K562 (cell line): ENCODE data around the gene PIP5K1B. TPM values are rescaled to one million over a fixed set of nuclear protein-coding genes. Genes with fewer than 3 reads are reported as not detected.

Experiments
- ATAC-seq: fragments of 200-7000 bp; cut with Tn5 transposase; 3 replicates; pipeline ENCODE4 v1.9.1; 2020; ENCODE audit warnings: moderate library complexity
- BruUV-seq: library from RNA; stranded (reverse); fragments of 400-500 nt; replicated peaks from 2 replicates; lab custom pipeline; 2021; lab: Mats Ljungman, UMichigan
- CTCF ChIA-PET: fragments of 300-600 bp; formaldehyde crosslinking; extraction: SDS; loops from one replicate; lab custom pipeline; 2021; ENCODE audit warnings: low intra/inter-chr PET ratio; lab: Yijun Ruan, JAX
- POLR2A ChIA-PET: fragments of 300-600, 350-650 bp; sonication (Branson Sonifier 250); formaldehyde crosslinking; extraction: SDS; loops from one replicate; lab custom pipeline; 2021; ENCODE audit warnings: antibody characterized with exemption, inconsistent platforms; lab: Yijun Ruan, JAX
- DNase-seq, 4 experiments: peaks; one replicate each; pipeline versions ENCODE4 v3.0.0 to v3.0.0-alpha.2; 2011 to 2018; ENCODE audit warnings: low spot score in 3 of 4, mixed read lengths in 3 of 4; ENCODE audit errors: extremely low read depth in 1 of 4
- FAIRE-seq: peaks from 2 replicates; lab custom pipeline; 2011; peaks lifted over from hg19 to GRCh38; lab: Jason Lieb, UNC
- H2AFZ ChIP-seq: 2 replicates; pipeline ENCODE4 v1.6.0; 2011; ENCODE audit warnings: low read depth, low read length, control low read depth, inconsistent platforms
- H3K27ac ChIP-seq: fragments of 200-600 bp; 3 replicates; pipeline ENCODE4 v1.8.0; 2011; ENCODE audit warnings: low read depth, mild to moderate bottlenecking, control low read depth, inconsistent platforms, low read length, moderate library complexity, mixed read lengths; ENCODE audit errors: extremely low read depth
- H3K27me3 ChIP-seq, 2 experiments: fragments of 300-600 bp in 1 of 2; 2 replicates in 1 of 2; 3 replicates in 1 of 2; pipeline versions ENCODE4 v1.6.0 to v1.8.0; 2011; ENCODE audit warnings: inconsistent platforms in 2 of 2, low read length in 2 of 2, mild to moderate bottlenecking in 1 of 2, mixed read lengths in 1 of 2, moderate library complexity in 1 of 2; ENCODE audit not compliant: control insufficient read depth in 2 of 2, insufficient read depth in 2 of 2
- H3K36me3 ChIP-seq: fragments of 300-600 bp; 3 replicates; pipeline ENCODE4 v1.8.0; 2011; ENCODE audit warnings: mild to moderate bottlenecking, low read length, inconsistent platforms; ENCODE audit not compliant: control insufficient read depth, insufficient read depth
- H3K4me1 ChIP-seq, 2 experiments: fragments of 200-600 bp in 1 of 2; replicated peaks in 1 of 2; 2 replicates in 1 of 2; 3 replicates in 1 of 2; pipeline versions ENCODE4 v1.5.1 to v1.8.0; 2011; ENCODE audit warnings: inconsistent platforms in 2 of 2, low read length in 2 of 2, mild to moderate bottlenecking in 1 of 2, mixed read lengths in 1 of 2, moderate library complexity in 1 of 2; ENCODE audit not compliant: control insufficient read depth in 2 of 2, insufficient read depth in 2 of 2
- H3K4me2 ChIP-seq: 2 replicates; pipeline ENCODE4 v1.6.1; 2011; ENCODE audit warnings: low read length, control low read depth, inconsistent platforms, mixed read lengths; ENCODE audit not compliant: insufficient read depth
- H3K4me3 ChIP-seq: fragments of 200-600 bp; sonication (generic), shearing (Covaris generic); 2 replicates; pipeline ENCODE4 v1.5.1; 2016; ENCODE audit warnings: control low read depth, inconsistent platforms
- H3K79me2 ChIP-seq: fragments of 200-600 bp; 3 replicates; pipeline ENCODE4 v1.8.0; 2011; ENCODE audit warnings: low read length, inconsistent platforms; ENCODE audit not compliant: control insufficient read depth, insufficient read depth
- H3K9ac ChIP-seq, 2 experiments: 2 replicates each; pipeline versions ENCODE4 v1.6.0 to v1.6.1; 2011; ENCODE audit warnings: low read depth in 2 of 2, low read length in 2 of 2, control low read depth in 1 of 2, inconsistent platforms in 1 of 2, mild to moderate bottlenecking in 1 of 2, mixed read lengths in 1 of 2; ENCODE audit not compliant: insufficient read depth in 1 of 2
- H3K9me1 ChIP-seq: one replicate; pipeline ENCODE4 v1.6.0; 2011; ENCODE audit warnings: inconsistent platforms, mild to moderate bottlenecking, low read length, moderate library complexity; ENCODE audit not compliant: control insufficient read depth, insufficient read depth
- H3K9me3 ChIP-seq: replicated peaks from 2 replicates; pipeline ENCODE4 v1.5.1; 2011; ENCODE audit warnings: low read depth, low read length, inconsistent platforms; ENCODE audit not compliant: control insufficient read depth, insufficient read depth
- H4K20me1 ChIP-seq: replicated peaks from 2 replicates; pipeline ENCODE4 v1.6.1; 2011; ENCODE audit warnings: low read length, inconsistent platforms, mixed read lengths; ENCODE audit not compliant: control insufficient read depth, insufficient read depth
- CBFA2T3 ChIP-seq: fragments of 450-650 bp; IDR thresholded peaks from 2 replicates; pipeline ENCODE4 v1.6.1; 2017
- CTCF ChIP-seq, 3 experiments: IDR thresholded peaks in 2 of 3; conservative IDR thresholded peaks in 1 of 3; 2 replicates each; pipeline ENCODE4 v1.5.1; 2011 to 2012; ENCODE audit warnings: low read length in 3 of 3, mild to moderate bottlenecking in 3 of 3, control low read depth in 2 of 3, improper control_type of control experiment in 1 of 3, inconsistent platforms in 1 of 3, low read depth in 1 of 3, mixed read lengths in 1 of 3, moderate library complexity in 1 of 3; ENCODE audit not compliant: insufficient read depth in 2 of 3
- GABPA ChIP-seq: fragments of 200-800 bp; sonication (Bioruptor generic); conservative IDR thresholded peaks from 2 replicates; pipeline ENCODE4 v1.6.1; 2016; ENCODE audit warnings: low read depth, missing genetic modification characterization, missing compliant biosample characterization
- ID3 ChIP-seq, 2 experiments: fragments of 250-450 bp in 1 of 2; fragments of 450-650 bp in 1 of 2; sonication (Bioruptor Pico) in 1 of 2; IDR thresholded peaks; 2 replicates each; pipeline versions ENCODE4 v1.6.1 to v1.8.0; 2016 to 2021; ENCODE audit warnings: mild to moderate bottlenecking in 2 of 2, moderate library complexity in 2 of 2, missing compliant biosample characterization in 1 of 2, missing genetic modification characterization in 1 of 2
- KDM2B ChIP-seq: fragments of 250-450 bp; sonication (Bioruptor Pico); IDR thresholded peaks from 2 replicates; pipeline ENCODE4 v1.8.0; 2021; ENCODE audit warnings: mild to moderate bottlenecking, moderate library complexity
- MEF2A ChIP-seq: IDR thresholded peaks from 2 replicates; pipeline ENCODE4 v1.6.1; 2011; ENCODE audit warnings: low read depth, mild to moderate bottlenecking, low read length, moderate library complexity; ENCODE audit not compliant: control insufficient read depth
- PREB ChIP-seq: sonication (generic); formaldehyde crosslinking; IDR thresholded peaks from 2 replicates; pipeline ENCODE4 v1.8.1; 2023; ENCODE audit warnings: mild to moderate bottlenecking, missing genetic modification reagents
- ZNF407 ChIP-seq: fragments of 450-650 bp; IDR thresholded peaks from 2 replicates; pipeline ENCODE4 v1.6.1; 2016; ENCODE audit warnings: low read depth
- WGBS: fragments of 100-300 bp; shearing (Covaris generic); methylation state at CpG from one replicate; pipeline ENCODE4 v1.1.6; 2016; ENCODE audit warnings: low coverage, mixed read lengths; ENCODE audit not compliant: insufficient coverage; ENCODE audit errors: missing lambda C conversion rate; 5-methylcytosine and 5-hydroxymethylcytosine counted together
- in situ Hi-C: fragments of 300-500 bp; cut with MboI; formaldehyde crosslinking; loops from 4 replicates; pipeline ENCODE4 v1.15.0; 2018; ENCODE audit warnings: inconsistent platforms, mixed read lengths
- intact Hi-C: fragments of 100-400 bp; cut with micrococcal nuclease; formaldehyde crosslinking; loops from 2 replicates; pipeline ENCODE4 v1.14.2; 2022
- polyA plus RNA-seq, 8 experiments: library from polyadenylated mRNA; depleted of rRNA in 4 of 8; stranded (reverse) in 5 of 8; unstranded in 3 of 8; fragments of >200 nt; fragmentation: Nextera tagmentation in 2 of 8; fragmentation: Illumina TruSeq in 1 of 8; extraction: Ambion mirVana in 2 of 8; extraction: Trizol in 1 of 8; gene quantifications; 2 replicates each; pipeline versions ENCODE4 v1.2.1 to v1.2.3, GENCODE V29; 2011 to 2014; ENCODE audit warnings: inconsistent platforms in 1 of 8, missing spikeins in 1 of 8
- total RNA-seq, 7 experiments: library from RNA; depleted of rRNA in 6 of 7; stranded (reverse); fragments of >200 nt in 6 of 7; fragmentation: Illumina TruSeq in 2 of 7; extraction: Trizol in 2 of 7; gene quantifications; 2 replicates each; pipeline versions ENCODE4 v1.2.1 to v1.2.3, GENCODE V29; 2011 to 2021; ENCODE audit warnings: low replicate concordance in 1 of 7

The PIP5K1B gene
- total and polyA plus RNA-seq, 9 of the 15 experiments (the other 6 are each of a cell fraction or from before 2014, with no cell fraction given): 3.1 to 12.9 (median 7.4) TPM

GRCh38 chr9:69034071-69034470 is 329.0 kb downstream of the PIP5K1B start:
- peaks cover 0 to 3% of the 10 kb centered on the region in 2 experiments; a peak in 3 of 5 replicates for H3K4me1 ChIP-seq
- 17% methylated on average over 2 of the region's 2 CpGs for WGBS
- H3K9me3 ChIP-seq: peaks cover 4% of the 10 kb centered on the region; the same call in 1 of the 2 replicates
- ATAC-seq: no peak
- BruUV-seq: no TSS peak
- FAIRE-seq: no peak
- no peaks in the 10 kb centered on the region for H4K20me1 ChIP-seq
- intact Hi-C loops: no loop called here
- H3K79me2 ChIP-seq: peaks cover 33% of the 10 kb centered on the region
- ChIA-PET POLR2A (interaction anchor here (1.5 kb wide), 1 partner anchor 13 kb away, joined by 5 read pairs; no protein-coding TSS in a partner anchor), CTCF (interaction anchor here (0.7 to 0.8 kb wide), 2 partner anchors 158 to 167 kb away, joined by 3 read pairs; no protein-coding TSS in a partner anchor)
- H3K9ac ChIP-seq: no peak overlapping the region
- no peak overlapping the region for H3K4me3 ChIP-seq
- no peaks in the 10 kb centered on the region for H3K27me3 ChIP-seq
- H3K36me3 ChIP-seq: peaks cover 7% of the 10 kb centered on the region; the same call in 1 of the 3 replicates
- no peaks in the 10 kb centered on the region for H3K9me1 ChIP-seq
- H3K27ac ChIP-seq: no peak overlapping the region
- in situ Hi-C loops: loop anchor here (25.0 kb wide), 1 partner anchor 903 kb away; no protein-coding TSS in a partner anchor
- H2AFZ ChIP-seq: no peak overlapping the region
- H3K4me2 ChIP-seq: no peak overlapping the region
- DNase-seq: no peak
- no peak for TF ChIP-seq KDM2B (CRISPR knock-in tag)
- TF ChIP-seq ID3 (CRISPR knock-in tag; IDR thresholded peaks at IDR 0.05): no peak
- TF ChIP-seq ID3 (tag; IDR thresholded peaks at IDR 0.05): no peak
- TF ChIP-seq ZNF407: no peak
- TF ChIP-seq CTCF (IDR thresholded peaks at IDR 0.05 in 2 of 3, conservative IDR thresholded peaks at IDR 0.05 in 1 of 3; ENCODE audit: insufficient read depth in 2 of 3, low read depth in 1 of 3, low read length in 3 of 3): no peak
- no peak for TF ChIP-seq PREB
- TF ChIP-seq CBFA2T3: no peak
- TF ChIP-seq MEF2A: no peak
- no peak for TF ChIP-seq GABPA (tag)
